Sigmoid colon (tissue), 4 donors: ENCODE measurements around the gene FJX1.

Experiments used
- EP300 ChIP-seq, 4 donors: sonication (generic); formaldehyde crosslinking; IDR thresholded peaks; one replicate each; pipeline ENCODE4 v1.6.1; 2017; ENCODE audit warnings: antibody characterized with exemption in 4 of 4
- TF ChIP-seq, protein P1 (sequence below), 4 experiments: fragments of 450-650 bp in 3 of 4; fragments of 200-600 bp in 1 of 4; IDR thresholded peaks; one replicate each; pipeline ENCODE4 v1.5.1; 2016 to 2019; ENCODE audit warnings: antibody characterized with exemption in 4 of 4, mild to moderate bottlenecking in 3 of 4, moderate library complexity in 2 of 4

DNA sequence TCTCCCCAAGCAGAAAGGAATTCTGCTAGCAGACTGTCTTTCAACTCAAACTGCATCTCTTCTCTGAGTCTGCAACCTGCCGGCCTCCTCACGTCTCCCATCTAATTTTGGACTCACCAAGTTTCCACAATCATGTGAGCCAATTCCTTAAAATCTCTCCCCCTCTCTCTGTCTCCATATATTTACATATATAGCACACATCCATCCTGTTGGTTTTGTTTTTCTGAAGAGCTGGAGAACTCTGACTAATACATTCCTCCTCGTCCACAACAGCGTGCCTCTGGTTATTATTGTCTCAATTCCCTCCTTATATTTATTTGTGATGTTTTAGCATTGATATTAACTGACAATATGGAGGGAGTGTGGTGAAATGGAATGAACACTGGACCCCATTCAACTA, 29.6 kb upstream of the FJX1 start:
- no peak for TF ChIP-seq EP300 (IDR thresholded peaks at IDR 0.05)
- TF ChIP-seq, protein P1, sequence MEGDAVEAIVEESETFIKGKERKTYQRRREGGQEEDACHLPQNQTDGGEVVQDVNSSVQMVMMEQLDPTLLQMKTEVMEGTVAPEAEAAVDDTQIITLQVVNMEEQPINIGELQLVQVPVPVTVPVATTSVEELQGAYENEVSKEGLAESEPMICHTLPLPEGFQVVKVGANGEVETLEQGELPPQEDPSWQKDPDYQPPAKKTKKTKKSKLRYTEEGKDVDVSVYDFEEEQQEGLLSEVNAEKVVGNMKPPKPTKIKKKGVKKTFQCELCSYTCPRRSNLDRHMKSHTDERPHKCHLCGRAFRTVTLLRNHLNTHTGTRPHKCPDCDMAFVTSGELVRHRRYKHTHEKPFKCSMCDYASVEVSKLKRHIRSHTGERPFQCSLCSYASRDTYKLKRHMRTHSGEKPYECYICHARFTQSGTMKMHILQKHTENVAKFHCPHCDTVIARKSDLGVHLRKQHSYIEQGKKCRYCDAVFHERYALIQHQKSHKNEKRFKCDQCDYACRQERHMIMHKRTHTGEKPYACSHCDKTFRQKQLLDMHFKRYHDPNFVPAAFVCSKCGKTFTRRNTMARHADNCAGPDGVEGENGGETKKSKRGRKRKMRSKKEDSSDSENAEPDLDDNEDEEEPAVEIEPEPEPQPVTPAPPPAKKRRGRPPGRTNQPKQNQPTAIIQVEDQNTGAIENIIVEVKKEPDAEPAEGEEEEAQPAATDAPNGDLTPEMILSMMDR (IDR thresholded peaks at IDR 0.05): no peak
